Keratinocyte (primary cell): ENCODE results near the gene SMG6. TPM values are rescaled to one million over a fixed set of nuclear protein-coding genes. Genes with fewer than 3 reads are reported as not detected.
A peak's percentile ranks its signal among the peaks of the same experiment; 100 is the strongest.

Experiments used
- DNase-seq: peaks from one replicate; pipeline ENCODE4 v3.0.0-alpha.2; 2011; ENCODE audit warnings: low read depth, missing footprints, low spot score
- FAIRE-seq: peaks from 2 replicates; lab custom pipeline; 2011; peaks lifted over from hg19 to GRCh38; lab: Jason Lieb, UNC
- H2AFZ ChIP-seq: 2 replicates; pipeline ENCODE4 v1.6.0; 2012; ENCODE audit warnings: low read length, control low read depth, inconsistent platforms; ENCODE audit not compliant: control insufficient read depth
- H3K27ac ChIP-seq: 2 replicates; pipeline ENCODE4 v1.5.1; 2011; ENCODE audit warnings: low read length; ENCODE audit not compliant: control insufficient read depth, insufficient read depth
- H3K27me3 ChIP-seq: 3 replicates; pipeline ENCODE4 v1.6.0; 2011; ENCODE audit warnings: low read length; ENCODE audit not compliant: control insufficient read depth, insufficient read depth; ENCODE audit errors: extremely low read depth
- H3K36me3 ChIP-seq, 2 experiments: 2 replicates in 1 of 2; 3 replicates in 1 of 2; pipeline ENCODE4 v1.5.1; 2011; ENCODE audit warnings: low read length in 2 of 2, mild to moderate bottlenecking in 1 of 2; ENCODE audit not compliant: control insufficient read depth in 2 of 2, insufficient read depth in 2 of 2; ENCODE audit errors: extremely low read depth in 1 of 2
- H3K4me1 ChIP-seq: 3 replicates; pipeline ENCODE4 v1.5.1; 2011; ENCODE audit warnings: low read length; ENCODE audit not compliant: control insufficient read depth, insufficient read depth; ENCODE audit errors: extremely low read depth
- H3K4me2 ChIP-seq: 3 replicates; pipeline ENCODE4 v1.6.0; 2011; ENCODE audit warnings: low read depth, low read length; ENCODE audit not compliant: control insufficient read depth, insufficient read depth; ENCODE audit errors: extremely low read depth
- H3K4me3 ChIP-seq, 3 experiments: fragments of 200-600 bp in 1 of 3; sonication (generic) in 1 of 3; 2 replicates in 2 of 3; 3 replicates in 1 of 3; pipeline ENCODE4 v1.5.1; 2011 to 2016; ENCODE audit warnings: low read length in 3 of 3, mild to moderate bottlenecking in 3 of 3, control low read depth in 2 of 3, inconsistent platforms in 1 of 3, low read depth in 1 of 3, mixed read lengths in 1 of 3, mixed run types in 1 of 3, moderate library complexity in 1 of 3; ENCODE audit not compliant: control insufficient read depth in 2 of 3, insufficient read depth in 2 of 3; ENCODE audit errors: extremely low read depth in 1 of 3
- H3K79me2 ChIP-seq: 2 replicates; pipeline ENCODE4 v1.6.0; 2012; ENCODE audit warnings: low read length; ENCODE audit not compliant: control insufficient read depth, insufficient read depth
- H3K9ac ChIP-seq: 3 replicates; pipeline ENCODE4 v1.6.0; 2011; ENCODE audit warnings: low read length; ENCODE audit not compliant: control insufficient read depth, insufficient read depth; ENCODE audit errors: extremely low read depth
- H3K9me1 ChIP-seq: 3 replicates; pipeline ENCODE4 v1.6.0; 2011; ENCODE audit warnings: low read length; ENCODE audit not compliant: control insufficient read depth, insufficient read depth; ENCODE audit errors: extremely low read depth
- H3K9me3 ChIP-seq: 2 replicates; pipeline ENCODE4 v1.5.1; 2012; ENCODE audit warnings: low read depth, low read length; ENCODE audit not compliant: control insufficient read depth
- H4K20me1 ChIP-seq: 3 replicates; pipeline ENCODE4 v1.6.0; 2011; ENCODE audit warnings: low read length; ENCODE audit not compliant: control insufficient read depth, insufficient read depth; ENCODE audit errors: extremely low read depth
- EZH2 ChIP-seq: IDR thresholded peaks from one replicate; pipeline ENCODE4 v1.6.1; 2012; ENCODE audit warnings: inconsistent platforms, mild to moderate bottlenecking, low read length, moderate library complexity
- dilution Hi-C: fragments of 300-500 bp; cut with MboI; formaldehyde crosslinking; loops from one replicate; pipeline ENCODE4 v1.7.0; 2020; ENCODE audit warnings: low sequenced_read_pairs; ENCODE audit not compliant: extremely low pct_ligation_motif_present
- polyA plus RNA-seq, 5 experiments: library from polyadenylated mRNA; depleted of rRNA in 3 of 5; stranded (reverse) in 3 of 5; stranded (forward) in 1 of 5; unstranded in 1 of 5; fragments of >200 nt; gene quantifications; 1 replicate in 1 of 5; 2 replicates in 3 of 5; 3 replicates in 1 of 5; pipeline versions ENCODE4 v1.2.1 to v1.2.3, GENCODE V29; 2011 to 2012; ENCODE audit warnings: missing spikeins in 2 of 5, low read depth in 1 of 5, low replicate concordance in 1 of 5
- TF ChIP-seq, protein P1 (sequence below), 3 experiments: IDR thresholded peaks in 1 of 3; conservative IDR thresholded peaks in 1 of 3; optimal IDR thresholded peaks in 1 of 3; 2 replicates in 2 of 3; 3 replicates in 1 of 3; pipeline versions ENCODE3 to v1.5.1; 2011; ENCODE audit warnings: low read length in 3 of 3, mild to moderate bottlenecking in 3 of 3, moderate library complexity in 2 of 3, control low read depth in 1 of 3, inconsistent platforms in 1 of 3; ENCODE audit not compliant: insufficient read depth in 2 of 3; ENCODE audit errors: extremely low read depth in 1 of 3

SMG6 gene
- polyA plus RNA-seq, 1 donor (not counting 4 experiments of a cell fraction or from before 2014, with no cell fraction given) = 3.6 TPM

- Histone ChIP-seq H3K4me2 (peak overlapping the region; percentile 73), H2AFZ (peak overlapping the region; percentile 35), H3K79me2 (no peaks in the 10 kb centered on the region), H3K9me1 (no peaks in the 10 kb centered on the region), H3K36me3 (no peaks in the 10 kb centered on the region), H3K27ac (no peak overlapping the region), H3K9me3 (no peaks in the 10 kb centered on the region), H3K4me3 (peak overlapping the region; percentile 59 to 76 (median 71)), H3K9ac (peak overlapping the region; percentile 56), H4K20me1 (no peaks in the 10 kb centered on the region), H3K4me1 (peaks cover 3% of the 10 kb centered on the region), H3K27me3 (peaks cover 8% of the 10 kb centered on the region)
- DNase-seq = no peak
- TF ChIP-seq, protein P1, sequence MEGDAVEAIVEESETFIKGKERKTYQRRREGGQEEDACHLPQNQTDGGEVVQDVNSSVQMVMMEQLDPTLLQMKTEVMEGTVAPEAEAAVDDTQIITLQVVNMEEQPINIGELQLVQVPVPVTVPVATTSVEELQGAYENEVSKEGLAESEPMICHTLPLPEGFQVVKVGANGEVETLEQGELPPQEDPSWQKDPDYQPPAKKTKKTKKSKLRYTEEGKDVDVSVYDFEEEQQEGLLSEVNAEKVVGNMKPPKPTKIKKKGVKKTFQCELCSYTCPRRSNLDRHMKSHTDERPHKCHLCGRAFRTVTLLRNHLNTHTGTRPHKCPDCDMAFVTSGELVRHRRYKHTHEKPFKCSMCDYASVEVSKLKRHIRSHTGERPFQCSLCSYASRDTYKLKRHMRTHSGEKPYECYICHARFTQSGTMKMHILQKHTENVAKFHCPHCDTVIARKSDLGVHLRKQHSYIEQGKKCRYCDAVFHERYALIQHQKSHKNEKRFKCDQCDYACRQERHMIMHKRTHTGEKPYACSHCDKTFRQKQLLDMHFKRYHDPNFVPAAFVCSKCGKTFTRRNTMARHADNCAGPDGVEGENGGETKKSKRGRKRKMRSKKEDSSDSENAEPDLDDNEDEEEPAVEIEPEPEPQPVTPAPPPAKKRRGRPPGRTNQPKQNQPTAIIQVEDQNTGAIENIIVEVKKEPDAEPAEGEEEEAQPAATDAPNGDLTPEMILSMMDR (optimal IDR thresholded peaks at IDR 0.05 in 1 of 3, IDR thresholded peaks at IDR 0.05 in 1 of 3, conservative IDR thresholded peaks at IDR 0.05 in 1 of 3; ENCODE audit: extremely low read depth in 1 of 3, insufficient read depth in 2 of 3, low read length in 3 of 3) = no peak
- no peak for TF ChIP-seq EZH2
- dilution Hi-C loops = no loop called here
- no peak for FAIRE-seq
These were observed 278.9 kb downstream of the SMG6 start for GRCh38 chr17:2024572-2025219.

GRCh38 chr17:2023692-2024571 lies 279.7 kb downstream of the SMG6 start:
- peak overlapping the region; percentile 38 for H2AFZ ChIP-seq
- peak; percentile 61 for TF ChIP-seq EZH2
- TF ChIP-seq, protein P1 (optimal IDR thresholded peaks at IDR 0.05 in 1 of 3, IDR thresholded peaks at IDR 0.05 in 1 of 3, conservative IDR thresholded peaks at IDR 0.05 in 1 of 3; ENCODE audit: extremely low read depth in 1 of 3, insufficient read depth in 2 of 3, low read length in 3 of 3) = peak in 2 of 3 experiments; percentile 5 to 30
- H3K36me3 ChIP-seq = no peaks in the 10 kb centered on the region
- dilution Hi-C loops = no loop called here
- H3K9me3 ChIP-seq = no peaks in the 10 kb centered on the region
- peak overlapping the region; percentile 73 for H3K4me2 ChIP-seq
- no peak for DNase-seq
- H3K79me2 ChIP-seq = no peaks in the 10 kb centered on the region
- H3K27me3 ChIP-seq = peaks cover 8% of the 10 kb centered on the region
- no peak for FAIRE-seq
- no peaks in the 10 kb centered on the region for H3K9me1 ChIP-seq
- H4K20me1 ChIP-seq = no peaks in the 10 kb centered on the region
- peaks cover 3% of the 10 kb centered on the region for H3K4me1 ChIP-seq
- H3K9ac ChIP-seq = peak overlapping the region; percentile 56
- no peak overlapping the region for H3K27ac ChIP-seq
- peak overlapping the region; percentile 59 to 76 (median 71) for H3K4me3 ChIP-seq
